ENCODE results near the gene CXCL17.

DNA sequence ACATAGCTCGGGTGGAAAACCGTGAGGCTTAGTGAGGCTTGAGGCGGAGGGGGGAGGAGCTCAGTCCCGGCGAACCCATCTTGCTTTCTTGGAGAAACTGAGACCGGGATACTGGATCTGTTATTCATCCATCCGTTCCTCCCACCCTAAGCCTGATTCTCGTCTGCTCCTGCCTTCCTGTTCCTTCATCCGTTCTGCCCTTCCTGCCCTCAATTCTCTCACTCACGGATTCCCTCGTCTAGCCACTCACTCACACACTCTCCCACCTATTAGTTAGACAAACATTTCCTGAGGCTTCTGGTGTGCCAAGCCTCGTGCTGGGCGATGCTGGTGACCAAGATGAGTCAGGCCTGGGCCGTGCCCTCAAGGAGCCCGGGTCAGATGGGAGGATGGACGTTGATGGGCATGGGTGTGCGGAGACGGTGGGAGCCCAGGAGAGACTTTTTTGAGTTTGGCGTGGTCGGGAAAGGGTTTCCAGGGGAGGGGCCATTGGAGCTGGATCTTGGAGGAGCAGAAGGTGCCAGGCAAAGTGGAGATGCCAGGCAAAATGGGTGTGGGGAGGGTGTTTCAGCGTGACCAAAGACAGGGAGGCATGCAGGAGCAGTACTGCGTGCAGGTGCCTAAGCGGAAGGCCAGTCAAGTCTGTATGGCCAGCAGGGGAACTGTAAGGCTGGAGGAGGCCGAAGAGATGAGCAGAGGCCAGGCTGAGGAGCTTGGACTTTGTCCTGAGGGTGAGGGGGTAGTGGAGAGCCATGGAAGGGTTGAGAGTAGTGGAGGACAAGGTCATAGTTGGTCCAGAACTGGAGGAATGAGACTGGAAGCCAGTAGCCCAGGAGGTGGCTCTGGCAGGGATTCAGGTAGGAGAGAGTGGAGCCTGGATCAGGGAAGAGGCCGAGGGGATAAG lies 45.2 kb downstream of the CXCL17 start:
- TF ChIP-seq, protein P1, sequence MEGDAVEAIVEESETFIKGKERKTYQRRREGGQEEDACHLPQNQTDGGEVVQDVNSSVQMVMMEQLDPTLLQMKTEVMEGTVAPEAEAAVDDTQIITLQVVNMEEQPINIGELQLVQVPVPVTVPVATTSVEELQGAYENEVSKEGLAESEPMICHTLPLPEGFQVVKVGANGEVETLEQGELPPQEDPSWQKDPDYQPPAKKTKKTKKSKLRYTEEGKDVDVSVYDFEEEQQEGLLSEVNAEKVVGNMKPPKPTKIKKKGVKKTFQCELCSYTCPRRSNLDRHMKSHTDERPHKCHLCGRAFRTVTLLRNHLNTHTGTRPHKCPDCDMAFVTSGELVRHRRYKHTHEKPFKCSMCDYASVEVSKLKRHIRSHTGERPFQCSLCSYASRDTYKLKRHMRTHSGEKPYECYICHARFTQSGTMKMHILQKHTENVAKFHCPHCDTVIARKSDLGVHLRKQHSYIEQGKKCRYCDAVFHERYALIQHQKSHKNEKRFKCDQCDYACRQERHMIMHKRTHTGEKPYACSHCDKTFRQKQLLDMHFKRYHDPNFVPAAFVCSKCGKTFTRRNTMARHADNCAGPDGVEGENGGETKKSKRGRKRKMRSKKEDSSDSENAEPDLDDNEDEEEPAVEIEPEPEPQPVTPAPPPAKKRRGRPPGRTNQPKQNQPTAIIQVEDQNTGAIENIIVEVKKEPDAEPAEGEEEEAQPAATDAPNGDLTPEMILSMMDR (IDR thresholded peaks at IDR 0.05; ENCODE audit: low read depth, low read length, poor library complexity, severe bottlenecking) = no peak
- TF ChIP-seq EZH2phosphoT487 (IDR thresholded peaks at IDR 0.05; ENCODE audit: borderline replicate concordance, low read length) = no peak

Measured in DOHH2 (cell line).